GM23248 (cell line): ENCODE data around the gene LMX1A.

Source experiments
- EZH2 ChIP-seq: fragments of 200-600 bp; sonication (generic); IDR thresholded peaks from 2 replicates; pipeline ENCODE4 v1.6.1; 2018; ENCODE audit warnings: antibody characterized with exemption, mild to moderate bottlenecking; ENCODE audit not compliant: insufficient read depth, poor library complexity, severe bottlenecking
- EZH2phosphoT487 ChIP-seq: fragments of 200-600 bp; sonication (generic); IDR thresholded peaks from 2 replicates; pipeline ENCODE4 v1.6.1; 2018; ENCODE audit warnings: antibody characterized with exemption, moderate library complexity, mild to moderate bottlenecking, low read depth; ENCODE audit not compliant: insufficient read depth

GRCh38 chr1:165265196-165265838 is 91.2 kb downstream of the LMX1A start:
- TF ChIP-seq EZH2: no peak
- TF ChIP-seq EZH2phosphoT487: no peak
